CD4-positive, alpha-beta T cell treated with Interleukin-2 at 100 ng/mL for 4 hours (primary cell): Measurements from ENCODE around the gene PACRG.

Source experiments
- DNase-seq: peaks from one replicate; pipeline ENCODE4 v3.0.0-alpha.2; 2020; ENCODE audit warnings: low spot score

Gene PACRG

DNA sequence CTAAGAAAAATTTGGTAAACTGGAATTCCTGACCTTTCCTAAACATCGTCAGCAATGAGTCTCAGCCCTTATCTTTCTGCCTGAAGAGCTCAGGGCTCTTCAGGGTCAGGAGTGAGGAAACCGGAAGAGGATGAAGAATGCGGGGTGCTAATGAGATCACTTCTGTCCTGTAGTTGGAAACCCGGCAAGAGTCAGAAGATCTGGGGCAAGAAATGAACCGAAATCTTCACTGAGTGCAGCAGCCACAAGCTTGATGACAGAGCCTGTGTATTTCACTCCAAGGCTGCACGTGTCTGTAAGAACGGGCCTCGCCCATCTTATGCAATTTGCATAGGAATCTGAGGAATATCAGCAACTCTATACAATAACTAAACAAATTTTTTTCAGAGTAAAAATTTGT is 626.3 kb downstream of the PACRG start:
- DNase-seq: no peak

DNA sequence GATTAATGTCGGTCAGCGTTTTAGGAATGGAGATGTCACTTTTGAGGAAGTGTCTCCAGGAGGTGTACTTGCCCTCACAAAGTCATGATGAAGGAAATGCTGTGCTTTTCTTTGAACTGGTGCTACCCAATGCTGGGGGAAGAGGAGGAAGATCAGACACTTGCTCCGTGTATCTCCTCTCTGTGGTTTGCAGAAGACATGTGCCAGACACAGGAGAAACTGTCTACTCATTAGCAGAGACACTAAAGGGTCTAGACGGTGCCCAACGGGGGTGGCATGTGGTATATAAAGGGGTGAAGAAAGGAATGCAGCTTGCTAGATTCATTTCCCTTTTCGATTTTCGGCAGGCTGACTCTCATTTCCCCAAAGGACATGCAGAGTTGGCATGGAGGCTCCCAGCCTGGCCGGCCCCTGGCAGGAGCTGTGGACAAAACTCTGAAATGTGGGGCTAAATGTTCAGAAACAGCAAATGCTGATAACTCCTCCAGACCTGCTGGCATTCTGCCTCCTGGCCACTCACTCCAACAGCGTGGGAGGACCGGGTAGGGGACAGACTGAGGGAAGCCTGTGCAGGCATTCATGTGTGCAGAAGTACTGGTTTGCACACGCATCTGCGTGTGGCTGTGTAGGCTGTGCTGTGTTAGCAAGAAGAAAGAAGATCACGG is 627.1 kb downstream of the PACRG start:
- no peak for DNase-seq

DNA sequence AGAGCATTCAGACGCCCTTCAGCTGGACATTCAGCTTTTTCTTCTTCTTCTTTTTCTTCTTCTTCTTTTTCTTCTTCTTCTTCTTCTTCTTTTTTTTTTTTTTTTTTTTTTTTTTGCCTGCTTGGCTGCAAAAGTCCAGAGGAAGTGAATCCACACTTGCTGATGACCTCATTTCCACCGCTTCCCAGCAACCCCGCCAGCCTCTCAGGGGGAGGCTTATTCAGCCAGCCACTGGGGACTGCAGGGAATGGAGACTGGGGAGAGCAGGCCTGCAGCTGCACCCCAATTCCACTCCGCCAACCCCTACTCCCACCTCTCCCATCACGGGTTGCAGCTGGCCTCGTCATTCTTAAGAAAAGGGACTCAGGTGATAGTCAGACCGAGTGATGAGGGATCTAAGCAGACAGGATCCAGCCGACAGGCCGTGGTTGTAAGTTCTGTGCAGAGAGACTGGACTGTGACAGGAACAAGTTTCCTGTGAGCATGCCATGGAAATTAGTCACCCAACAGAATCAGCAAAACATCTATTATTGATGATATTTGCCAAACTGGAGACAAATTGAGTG is 627.7 kb downstream of the PACRG start:
- no peak for DNase-seq

DNA sequence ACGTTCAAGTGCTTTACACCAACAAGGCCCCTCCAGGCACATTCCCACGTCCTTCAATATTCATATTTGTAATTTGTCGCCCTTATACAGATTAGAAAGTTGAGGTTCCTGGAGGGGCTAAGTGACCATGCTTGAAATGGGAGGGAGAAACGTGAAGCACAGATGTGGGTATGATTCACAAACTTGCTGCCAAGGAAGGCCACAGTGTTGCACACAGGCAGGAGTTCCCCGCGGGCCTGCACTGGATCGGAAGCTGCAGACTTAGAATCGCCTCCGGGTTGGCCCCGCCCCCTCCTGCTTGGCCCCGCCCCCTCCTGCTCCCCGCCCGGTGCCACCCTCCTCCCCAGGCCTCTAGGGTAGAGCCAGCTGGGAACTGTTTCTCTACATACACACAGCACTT is 628.5 kb downstream of the PACRG start:
- no peak for DNase-seq

DNA sequence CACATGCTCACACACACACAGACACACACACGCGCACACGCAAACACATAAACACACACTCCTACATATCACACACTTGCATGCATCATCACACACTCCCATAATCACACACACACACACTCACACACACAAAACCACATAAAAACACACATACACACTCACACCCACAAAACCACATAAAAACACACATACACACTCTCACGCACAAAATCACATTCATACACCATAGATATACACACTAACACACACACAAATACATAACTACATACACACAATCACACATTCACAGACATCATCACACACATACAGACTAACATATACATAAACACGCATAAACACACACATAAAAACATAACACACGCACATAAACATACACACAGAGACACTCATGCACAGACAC is 629.0 kb downstream of the PACRG start:
- DNase-seq: no peak

DNA sequence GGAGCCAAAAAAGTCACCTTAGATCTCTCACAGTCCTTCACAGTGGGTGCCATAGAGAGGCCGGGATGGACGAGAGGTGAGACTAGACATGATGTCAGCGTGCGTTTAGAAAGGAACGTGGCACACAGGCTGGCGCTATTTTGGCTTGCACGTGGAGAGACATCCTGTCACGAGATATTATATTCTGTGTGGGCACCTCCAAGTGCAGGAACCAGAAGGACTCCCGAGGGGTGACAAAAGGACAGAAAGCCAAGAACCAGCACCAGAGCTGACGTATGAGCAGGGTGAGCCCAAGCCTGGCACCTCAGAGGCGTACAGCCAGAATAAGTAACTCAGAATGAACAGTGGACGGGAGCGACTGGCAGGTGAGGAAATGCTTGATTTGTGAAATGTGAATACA is 636.9 kb downstream of the PACRG start:
- no peak for DNase-seq
